Inflammatory macrophage treated with lipopolysaccharide for 4 hours (primary cell): ENCODE data around the gene CRYBG1.

Experiments
- DNase-seq: peaks from one replicate; pipeline ENCODE4 v3.0.0-alpha.2; 2020

CRYBG1 gene

GRCh38 chr6:106611030-106611429, 250.5 kb downstream of the CRYBG1 start:
- no peak for DNase-seq

GRCh38 chr6:106612671-106613416, 252.3 kb downstream of the CRYBG1 start:
- no peak for DNase-seq

GRCh38 chr6:106613590-106613989, 253.1 kb downstream of the CRYBG1 start:
- no peak for DNase-seq

GRCh38 chr6:106614166-106614565, 253.6 kb downstream of the CRYBG1 start:
- no peak for DNase-seq

- DNase-seq: no peak
Observed at GRCh38 chr6:106614592-106615257, 254.2 kb downstream of the CRYBG1 start.

- DNase-seq: no peak
Observed at GRCh38 chr6:106617302-106617701, 256.8 kb downstream of the CRYBG1 start.

GRCh38 chr6:106617857-106618256, 257.3 kb downstream of the CRYBG1 start:
- DNase-seq: no peak

- DNase-seq: no peak
Observed at GRCh38 chr6:106618324-106618723, 257.8 kb downstream of the CRYBG1 start.

GRCh38 chr6:106619223-106619622, 258.7 kb downstream of the CRYBG1 start:
- no peak for DNase-seq

GRCh38 chr6:106620931-106621672, 260.6 kb downstream of the CRYBG1 start:
- no peak for DNase-seq
